ENCODE results near the gene EPHA6. TPM values are rescaled to one million over a fixed set of nuclear protein-coding genes. Genes with fewer than 3 reads are reported as not detected.
"Not testable (repeated sequence)": the region's sequence is repeated elsewhere in the genome, so short reads cannot be mapped to it uniquely, and the experiment has no call there.

Gene EPHA6
- total RNA-seq, 4 donors from 2014 or later = not detected

GRCh38 chr3:97510795-97511194 lies 696.4 kb downstream of the EPHA6 start:
- H3K27me3 ChIP-seq = no peaks in the 10 kb centered on the region

GRCh38 chr3:97515076-97515475 lies 700.7 kb downstream of the EPHA6 start:
- TF ChIP-seq POLR2A (IDR thresholded peaks at IDR 0.05) (no peak), CTCF (IDR thresholded peaks at IDR 0.05 in 4 of 5, conservative IDR thresholded peaks at IDR 0.05 in 1 of 5) (no peak)
- Histone ChIP-seq H3K4me3 (no peak overlapping the region), H3K9me3 (no peaks in the 10 kb centered on the region), H3K27me3 (no peaks in the 10 kb centered on the region), H3K4me1 (no peaks in the 10 kb centered on the region), H3K27ac (no peak overlapping the region), H3K36me3 (no peaks in the 10 kb centered on the region)
- intact Hi-C loops (cut with DNase I; ENCODE audit: low total_unique reads) = no loop called here
- no peak for DNase-seq
- in situ Hi-C loops (cut with MboI; ENCODE audit: low sequenced_read_pairs in 4 of 4) = no loop called here
- no peak for ATAC-seq

More at GRCh38 chr3:97510795-97511194, 696.4 kb downstream of the EPHA6 start:
- no peak for TF ChIP-seq POLR2A (IDR thresholded peaks at IDR 0.05)
- TF ChIP-seq CTCF (IDR thresholded peaks at IDR 0.05 in 4 of 5, conservative IDR thresholded peaks at IDR 0.05 in 1 of 5) = no peak
- no peak for ATAC-seq
- DNase-seq = no peak
- in situ Hi-C loops (cut with MboI; ENCODE audit: low sequenced_read_pairs in 4 of 4) = no loop called here
- intact Hi-C loops (cut with DNase I; ENCODE audit: low total_unique reads) = no loop called here
- Histone ChIP-seq H3K4me1 (no peaks in the 10 kb centered on the region), H3K36me3 (no peaks in the 10 kb centered on the region), H3K27ac (no peak overlapping the region), H3K4me3 (no peak overlapping the region), H3K9me3 (no peaks in the 10 kb centered on the region)

- ATAC-seq (no peak), DNase-seq (no peak)
- no peak overlapping the region for H3K4me3 ChIP-seq
- intact Hi-C loops (cut with DNase I; ENCODE audit: low total_unique reads) = no loop called here
- H3K4me1 ChIP-seq = no peaks in the 10 kb centered on the region
- TF ChIP-seq POLR2A (IDR thresholded peaks at IDR 0.05) (no peak), CTCF (IDR thresholded peaks at IDR 0.05 in 4 of 5, conservative IDR thresholded peaks at IDR 0.05 in 1 of 5) (no peak)
- in situ Hi-C loops (cut with MboI; ENCODE audit: low sequenced_read_pairs in 4 of 4) = no loop called here
- no peaks in the 10 kb centered on the region for H3K36me3 ChIP-seq
- no peaks in the 10 kb centered on the region for H3K9me3 ChIP-seq
- H3K27ac ChIP-seq = no peak overlapping the region
- no peaks in the 10 kb centered on the region for H3K27me3 ChIP-seq
These were observed 716.3 kb downstream of the EPHA6 start for GRCh38 chr3:97530691-97531090.

GRCh38 chr3:97547573-97547972 lies 733.2 kb downstream of the EPHA6 start:
- DNase-seq; H3K4me1 ChIP-seq; H3K9me3 ChIP-seq; ATAC-seq; H3K27ac ChIP-seq; H3K36me3 ChIP-seq; in situ Hi-C loops (cut with MboI; ENCODE audit: low sequenced_read_pairs in 4 of 4); H3K27me3 ChIP-seq; intact Hi-C loops (cut with DNase I; ENCODE audit: low total_unique reads); H3K4me3 ChIP-seq: not testable (repeated sequence)

GRCh38 chr3:97550408-97550807 lies 736.0 kb downstream of the EPHA6 start:
- Histone ChIP-seq H3K27me3 (no peaks in the 10 kb centered on the region), H3K4me1 (no peaks in the 10 kb centered on the region), H3K9me3 (no peaks in the 10 kb centered on the region), H3K36me3 (no peaks in the 10 kb centered on the region), H3K27ac (no peak overlapping the region), H3K4me3 (no peak overlapping the region)
- DNase-seq = no peak
- TF ChIP-seq POLR2A (IDR thresholded peaks at IDR 0.05) = no peak
- in situ Hi-C loops (cut with MboI; ENCODE audit: low sequenced_read_pairs in 4 of 4) = no loop called here
- intact Hi-C loops (cut with DNase I; ENCODE audit: low total_unique reads) = no loop called here
- no peak for ATAC-seq

GRCh38 chr3:97552186-97552585 lies 737.8 kb downstream of the EPHA6 start:
- TF ChIP-seq POLR2A (IDR thresholded peaks at IDR 0.05) (no peak), CTCF (IDR thresholded peaks at IDR 0.05 in 4 of 5, conservative IDR thresholded peaks at IDR 0.05 in 1 of 5) (no peak)
- H3K4me3 ChIP-seq = no peak overlapping the region
- intact Hi-C loops (cut with DNase I; ENCODE audit: low total_unique reads) (no loop called here), in situ Hi-C loops (cut with MboI; ENCODE audit: low sequenced_read_pairs in 4 of 4) (no loop called here)
- H3K36me3 ChIP-seq = no peaks in the 10 kb centered on the region
- no peaks in the 10 kb centered on the region for H3K4me1 ChIP-seq
- H3K27me3 ChIP-seq = no peaks in the 10 kb centered on the region
- no peak for DNase-seq
- no peak for ATAC-seq
- H3K9me3 ChIP-seq = no peaks in the 10 kb centered on the region
- H3K27ac ChIP-seq = no peak overlapping the region

Measured in gastrocnemius medialis (tissue), 4 donors.